HG02870 (cell line): Measurements from ENCODE around the gene SHROOM2.
A peak's percentile ranks its signal among the peaks of the same experiment; 100 is the strongest.

ENCODE experiments used
- ATAC-seq: cut with Tn5 transposase; IDR thresholded peaks from one replicate; pipeline ENCODE4 v1.9.1; 2021; ENCODE audit warnings: mild to moderate bottlenecking, moderate library complexity; ENCODE audit not compliant: unreplicated experiment

SHROOM2 gene

GRCh38 chrX:9927698-9928482 is 141.7 kb downstream of the SHROOM2 start:
- no peak for ATAC-seq

- no peak for ATAC-seq
These were observed 149.2 kb downstream of the SHROOM2 start for GRCh38 chrX:9935436-9935835.

GRCh38 chrX:9937761-9938160 is 151.5 kb downstream of the SHROOM2 start:
- ATAC-seq: no peak

GRCh38 chrX:9938516-9938915 is 152.3 kb downstream of the SHROOM2 start:
- no peak for ATAC-seq

GRCh38 chrX:9940421-9940820 is 154.2 kb downstream of the SHROOM2 start:
- ATAC-seq: no peak

GRCh38 chrX:9942086-9942485 is 155.9 kb downstream of the SHROOM2 start:
- peak; percentile 90 for ATAC-seq

GRCh38 chrX:9943420-9943819 is 157.2 kb downstream of the SHROOM2 start:
- ATAC-seq: peak; percentile 25

GRCh38 chrX:9947131-9947794 is 161.0 kb downstream of the SHROOM2 start:
- ATAC-seq: no peak

- no peak for ATAC-seq
These were observed 162.2 kb downstream of the SHROOM2 start for GRCh38 chrX:9948406-9948805.

GRCh38 chrX:9952300-9952699 is 166.1 kb downstream of the SHROOM2 start:
- ATAC-seq: no peak

GRCh38 chrX:9953396-9953795 is 167.2 kb downstream of the SHROOM2 start:
- ATAC-seq: no peak

GRCh38 chrX:9955506-9955905 is 169.3 kb downstream of the SHROOM2 start:
- ATAC-seq: no peak

- no peak for ATAC-seq
These were observed 171.5 kb downstream of the SHROOM2 start for GRCh38 chrX:9957743-9958142.

- no peak for ATAC-seq
These were observed 172.0 kb downstream of the SHROOM2 start for GRCh38 chrX:9958183-9958582.

- ATAC-seq: no peak
These were observed 175.5 kb downstream of the SHROOM2 start for GRCh38 chrX:9961750-9962149.

- no peak for ATAC-seq
These were observed 180.7 kb downstream of the SHROOM2 start, which contains the start of gene CLDN34 for GRCh38 chrX:9966775-9967408. Gene CLDN34 (plus strand): TSS chrX:9967358. CDS start chrX:9967358, 0 bp downstream.

- no peak for ATAC-seq
These were observed 191.4 kb downstream of the SHROOM2 start for GRCh38 chrX:9977635-9978034.

GRCh38 chrX:9980401-9980800 is 194.2 kb downstream of the SHROOM2 start:
- ATAC-seq: no peak

- ATAC-seq: no peak
These were observed 194.7 kb downstream of the SHROOM2 start for GRCh38 chrX:9980927-9981326.

- ATAC-seq: no peak
These were observed 197.2 kb downstream of the SHROOM2 start for GRCh38 chrX:9983441-9983840.

- ATAC-seq: no peak
These were observed 197.6 kb downstream of the SHROOM2 start for GRCh38 chrX:9983846-9984245.

GRCh38 chrX:9988762-9989161 is 202.5 kb downstream of the SHROOM2 start:
- no peak for ATAC-seq
